AG09309 (cell line): Measurements from ENCODE around the gene DLGAP1.
"Not testable (repeated sequence)": the region's sequence is repeated elsewhere in the genome, so short reads cannot be mapped to it uniquely, and the experiment has no call there.

Source experiments
- DNase-seq: peaks from one replicate; pipeline ENCODE4 v3.0.0-alpha.2; 2010; ENCODE audit warnings: low read depth
- H3K4me3 ChIP-seq: 2 replicates; pipeline ENCODE4 v1.5.1; 2011; ENCODE audit warnings: mild to moderate bottlenecking, low read depth, low read length, moderate library complexity; ENCODE audit not compliant: control insufficient read depth
- TF ChIP-seq, protein P1 (sequence below): IDR thresholded peaks from 2 replicates; pipeline ENCODE4 v1.5.1; 2011; ENCODE audit warnings: mild to moderate bottlenecking, low read depth, low read length, inconsistent platforms; ENCODE audit not compliant: insufficient read depth, control insufficient read depth; ENCODE audit errors: missing control alignments

DLGAP1 gene

DNA sequence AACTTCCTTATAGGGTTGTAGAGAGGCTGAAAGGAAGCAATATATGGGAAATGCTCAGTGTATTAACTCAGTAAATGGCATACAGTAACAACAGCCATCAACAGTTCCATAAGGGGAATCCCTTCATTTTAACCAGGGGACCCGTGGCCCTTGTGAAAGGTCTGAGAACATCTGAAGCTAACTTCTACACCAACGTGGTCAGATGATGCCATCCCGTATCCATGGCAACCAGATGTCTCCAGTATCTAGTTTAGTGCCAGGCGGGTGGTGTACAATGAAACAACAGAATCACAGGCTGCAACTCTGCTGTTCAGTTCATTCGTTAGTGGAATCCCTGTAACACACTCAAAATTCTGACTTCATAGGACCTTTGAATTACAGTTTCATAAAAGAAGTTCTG is 842.8 kb downstream of the DLGAP1 start:
- TF ChIP-seq, protein P1, sequence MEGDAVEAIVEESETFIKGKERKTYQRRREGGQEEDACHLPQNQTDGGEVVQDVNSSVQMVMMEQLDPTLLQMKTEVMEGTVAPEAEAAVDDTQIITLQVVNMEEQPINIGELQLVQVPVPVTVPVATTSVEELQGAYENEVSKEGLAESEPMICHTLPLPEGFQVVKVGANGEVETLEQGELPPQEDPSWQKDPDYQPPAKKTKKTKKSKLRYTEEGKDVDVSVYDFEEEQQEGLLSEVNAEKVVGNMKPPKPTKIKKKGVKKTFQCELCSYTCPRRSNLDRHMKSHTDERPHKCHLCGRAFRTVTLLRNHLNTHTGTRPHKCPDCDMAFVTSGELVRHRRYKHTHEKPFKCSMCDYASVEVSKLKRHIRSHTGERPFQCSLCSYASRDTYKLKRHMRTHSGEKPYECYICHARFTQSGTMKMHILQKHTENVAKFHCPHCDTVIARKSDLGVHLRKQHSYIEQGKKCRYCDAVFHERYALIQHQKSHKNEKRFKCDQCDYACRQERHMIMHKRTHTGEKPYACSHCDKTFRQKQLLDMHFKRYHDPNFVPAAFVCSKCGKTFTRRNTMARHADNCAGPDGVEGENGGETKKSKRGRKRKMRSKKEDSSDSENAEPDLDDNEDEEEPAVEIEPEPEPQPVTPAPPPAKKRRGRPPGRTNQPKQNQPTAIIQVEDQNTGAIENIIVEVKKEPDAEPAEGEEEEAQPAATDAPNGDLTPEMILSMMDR, result no peak
- no peak overlapping the region for H3K4me3 ChIP-seq
- DNase-seq, result no peak

DNA sequence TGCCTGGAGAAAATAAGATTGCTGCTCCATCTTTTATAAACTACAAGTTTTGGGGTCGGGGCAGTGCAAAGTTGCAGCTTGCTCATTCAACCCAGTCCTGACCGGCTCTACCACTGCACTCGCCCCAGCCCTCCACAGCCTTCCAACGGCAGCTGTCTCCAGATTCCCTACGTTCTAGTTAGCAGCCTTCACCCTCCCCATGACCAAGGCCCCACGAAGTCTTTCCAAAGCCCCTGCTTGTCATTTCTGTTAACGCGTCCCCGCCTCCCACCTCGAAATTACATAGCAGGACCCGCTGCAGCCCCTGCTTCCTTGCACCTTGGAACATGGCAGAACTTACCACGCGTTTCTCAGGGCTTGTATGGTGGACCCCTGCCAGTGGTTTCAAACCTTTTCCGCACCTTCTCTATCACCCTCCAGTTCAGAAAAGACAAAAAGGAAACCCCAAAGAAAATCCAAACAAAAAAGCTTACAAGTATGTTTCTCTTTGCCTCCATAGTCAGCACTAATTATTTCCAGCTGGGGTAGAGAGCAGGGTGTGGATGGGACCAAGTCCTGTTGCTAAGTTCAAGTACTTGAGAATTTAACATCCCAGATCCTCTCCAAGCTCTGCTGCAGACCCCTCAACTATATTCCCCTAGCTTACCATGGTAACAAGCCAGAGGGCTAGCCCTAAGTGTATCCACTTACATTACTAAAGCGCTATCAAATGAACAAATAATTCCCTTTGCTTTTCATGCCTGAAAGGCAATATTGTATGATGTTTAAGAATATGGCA is 843.6 kb downstream of the DLGAP1 start:
- no peak overlapping the region for H3K4me3 ChIP-seq
- TF ChIP-seq, protein P1, result no peak
- DNase-seq, result no peak

DNA sequence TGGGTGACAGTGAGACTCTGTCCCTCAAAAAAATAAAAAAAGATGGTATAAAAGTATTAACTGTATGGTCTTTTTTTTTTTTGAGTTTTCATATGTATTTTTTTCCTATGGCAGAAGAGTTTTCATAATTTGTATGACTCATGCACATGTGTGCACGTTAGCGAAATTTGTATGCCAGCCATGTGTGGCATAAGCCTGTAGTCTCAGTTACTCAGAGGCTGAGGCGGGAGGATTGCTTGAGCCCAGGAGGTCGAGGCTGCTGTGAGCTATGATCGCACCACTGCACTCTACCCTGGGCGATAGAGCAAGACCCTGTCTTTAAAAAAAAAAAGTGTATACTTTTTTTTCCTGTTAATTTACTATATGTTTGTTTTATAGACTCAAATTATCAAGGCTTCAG is 844.3 kb downstream of the DLGAP1 start:
- no peak overlapping the region for H3K4me3 ChIP-seq
- TF ChIP-seq, protein P1, result no peak
- DNase-seq, result no peak

DNA sequence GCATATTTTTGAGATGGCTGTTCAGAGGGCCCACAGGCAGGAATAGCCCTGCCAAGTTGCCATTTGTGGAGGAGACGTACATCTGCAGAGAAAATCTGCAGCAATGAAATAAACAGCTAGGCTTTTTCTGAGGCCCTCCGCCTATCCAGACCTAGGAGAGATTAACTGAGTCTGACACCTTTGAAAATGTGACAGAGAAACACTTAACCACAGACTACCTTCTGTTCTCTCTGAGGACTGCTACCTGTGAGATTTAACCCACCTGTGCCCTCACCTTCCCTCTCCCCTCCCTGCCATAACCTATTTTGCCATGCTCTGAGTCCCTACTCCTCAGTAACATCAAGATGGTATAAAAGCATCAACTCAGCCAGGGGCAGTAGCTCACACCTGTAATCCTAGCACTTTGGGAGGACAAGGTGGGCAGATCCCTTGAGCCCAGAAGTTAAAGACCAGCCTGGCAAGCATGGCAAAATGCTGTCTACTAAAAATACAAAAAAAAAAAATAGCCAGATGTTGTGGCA is 844.9 kb downstream of the DLGAP1 start:
- TF ChIP-seq, protein P1, result no peak
- H3K4me3 ChIP-seq, result no peak overlapping the region
- no peak for DNase-seq

DNA sequence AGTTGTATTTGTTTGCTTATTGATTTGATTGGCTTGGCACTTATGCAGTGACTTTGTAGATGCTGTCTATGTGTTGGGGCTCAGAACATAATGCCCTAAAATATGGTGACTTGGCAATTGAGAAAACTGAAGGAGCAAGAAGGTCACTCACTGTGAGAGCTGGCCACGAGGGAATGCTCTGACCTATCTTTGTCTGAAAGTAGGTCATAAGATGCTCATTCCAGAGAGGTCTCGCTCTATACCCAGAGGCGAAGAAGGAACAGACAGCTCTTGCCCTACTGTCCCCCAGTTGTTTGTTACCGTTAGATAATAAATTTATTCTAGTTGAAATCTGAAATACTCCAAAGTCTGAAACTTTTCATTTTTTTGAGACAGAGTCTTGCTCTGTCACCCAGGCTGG is 846.6 kb downstream of the DLGAP1 start:
- DNase-seq, result no peak
- TF ChIP-seq, protein P1, result no peak
- H3K4me3 ChIP-seq, result no peak overlapping the region

DNA sequence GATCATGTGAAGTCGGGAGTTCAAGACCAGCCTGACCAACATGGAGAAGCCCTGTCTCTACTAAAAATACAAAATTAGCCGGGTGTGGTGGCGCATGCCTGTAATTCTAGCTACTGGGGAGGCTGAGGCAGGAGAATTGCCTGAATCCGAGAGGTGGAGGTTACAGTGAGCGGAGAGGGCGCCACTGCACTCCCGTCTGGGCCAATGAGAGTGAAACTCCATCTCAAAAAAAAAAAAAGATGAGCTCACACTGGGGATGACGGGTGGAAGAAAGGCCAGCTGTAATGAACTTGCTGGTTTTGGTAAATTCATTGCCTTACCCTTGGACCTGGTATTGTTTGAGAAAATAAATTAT is 847.0 kb downstream of the DLGAP1 start:
- not testable (repeated sequence) for H3K4me3 ChIP-seq, DNase-seq

DNA sequence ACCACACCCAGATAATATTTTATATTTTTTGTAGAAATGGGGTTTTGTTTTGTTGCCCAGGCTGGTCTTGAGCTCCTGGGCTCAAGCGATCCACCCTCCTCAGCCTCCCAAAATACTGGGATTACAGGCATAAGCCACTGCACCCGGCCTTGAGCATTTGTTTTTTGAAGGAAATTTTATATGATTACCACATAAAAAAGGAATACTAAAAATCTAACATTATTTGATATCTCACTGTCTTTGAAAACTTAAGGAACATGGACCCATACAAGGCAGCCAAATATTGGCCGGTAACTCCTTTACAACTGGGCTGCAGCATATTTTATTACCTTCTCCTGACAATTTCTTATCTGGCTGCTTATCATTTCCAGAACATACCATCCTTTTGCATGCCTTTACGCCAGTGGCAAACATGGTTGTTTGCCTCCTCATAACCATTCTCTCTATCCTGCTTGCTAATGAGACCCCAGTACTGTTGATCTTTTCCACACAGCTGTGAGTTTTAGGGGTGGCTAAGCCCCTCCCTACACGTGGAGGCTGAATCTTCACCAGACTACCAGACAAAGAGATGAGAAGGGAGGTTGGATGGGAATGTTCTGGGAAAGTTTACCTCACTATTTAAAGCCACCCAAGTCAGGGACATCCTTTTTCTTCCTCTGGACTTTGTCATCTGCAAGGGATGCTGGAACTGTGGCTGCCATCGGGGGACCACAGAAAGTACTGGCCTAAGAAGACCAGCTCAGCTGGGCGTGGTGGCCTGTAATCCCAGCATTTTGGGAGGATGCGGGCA is 847.6 kb downstream of the DLGAP1 start:
- H3K4me3 ChIP-seq, result no peak overlapping the region
- TF ChIP-seq, protein P1, result no peak
- no peak for DNase-seq

DNA sequence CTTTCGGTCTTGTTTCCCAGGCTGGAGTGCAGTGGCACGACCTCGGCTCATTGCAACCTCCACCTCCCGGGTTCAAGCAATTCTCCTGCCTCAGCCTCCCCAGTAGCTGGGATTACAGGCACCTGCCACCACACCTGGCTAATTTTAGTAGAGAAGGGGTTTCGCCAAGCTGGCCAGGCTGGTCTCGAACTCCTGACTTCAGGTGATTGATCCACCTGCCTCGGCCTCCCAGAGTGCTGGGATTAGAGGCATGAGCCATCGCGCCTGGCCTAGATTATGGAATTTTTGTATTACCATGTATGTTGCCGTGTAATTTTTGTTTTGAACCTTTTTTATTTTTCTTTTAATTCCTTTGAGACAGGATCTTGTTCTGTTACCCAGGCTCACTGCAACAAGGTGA is 848.2 kb downstream of the DLGAP1 start:
- not testable (repeated sequence) for H3K4me3 ChIP-seq

More for the DNA sequence above, 848.2 kb downstream of the DLGAP1 start:
- not testable (repeated sequence) for DNase-seq
